NCI-H446 (cell line): Measurements from ENCODE around the gene CNOT6.
"Not testable (repeated sequence)": the region's sequence is repeated elsewhere in the genome, so short reads cannot be mapped to it uniquely, and the experiment has no call there.

Experiments used
- DNase-seq, 2 experiments: peaks; one replicate each; lab custom pipeline; 2025; lab: John Stamatoyannopoulos, UW

CNOT6 gene

GRCh38 chr5:180521101-180521500 lies 26.9 kb downstream of the CNOT6 start:
- DNase-seq, result no peak

DNA sequence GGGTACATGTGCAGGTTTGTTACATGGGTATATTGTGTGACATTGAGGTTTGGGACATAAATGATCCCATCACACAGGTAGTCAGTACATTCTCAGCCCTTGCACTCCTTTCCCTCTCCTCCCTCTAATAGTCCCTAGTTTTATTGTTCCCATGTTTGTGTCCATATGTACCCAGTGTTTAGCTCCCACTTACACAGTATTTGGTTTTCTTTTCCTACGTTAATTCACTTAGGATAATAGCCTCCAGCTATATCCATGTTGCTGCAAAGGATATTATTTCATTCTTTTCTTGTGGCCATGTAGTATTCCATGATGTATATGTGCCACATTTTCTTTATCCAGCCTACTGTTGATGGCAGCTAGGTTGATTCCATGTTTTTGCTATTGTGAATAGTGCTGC lies 27.4 kb downstream of the CNOT6 start:
- no peak for DNase-seq

GRCh38 chr5:180522330-180522729 lies 28.2 kb downstream of the CNOT6 start:
- DNase-seq, result no peak

GRCh38 chr5:180523629-180524466 lies 29.7 kb downstream of the CNOT6 start:
- no peak for DNase-seq

DNA sequence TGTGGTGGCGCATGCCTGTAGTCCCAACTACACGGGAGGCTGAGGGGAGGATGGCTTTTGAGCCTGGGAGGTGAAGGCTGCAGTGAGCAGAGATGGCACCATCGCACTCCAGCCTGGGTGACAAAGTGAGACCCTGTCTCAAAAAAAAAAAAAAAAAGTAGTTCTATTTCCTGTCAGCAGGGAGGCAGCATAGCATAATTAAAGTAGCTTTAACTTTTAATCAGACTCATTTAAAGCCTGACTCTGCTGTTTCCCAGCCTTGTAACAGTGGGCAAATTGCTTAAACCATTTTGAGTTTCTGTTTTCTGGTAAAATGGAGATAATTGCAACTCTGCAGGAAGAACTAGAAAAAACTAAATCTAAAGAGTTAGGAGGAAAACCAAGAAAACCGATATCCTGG lies 31.2 kb downstream of the CNOT6 start:
- DNase-seq, result no peak

GRCh38 chr5:180526269-180526668 lies 32.1 kb downstream of the CNOT6 start:
- DNase-seq, result no peak

DNA sequence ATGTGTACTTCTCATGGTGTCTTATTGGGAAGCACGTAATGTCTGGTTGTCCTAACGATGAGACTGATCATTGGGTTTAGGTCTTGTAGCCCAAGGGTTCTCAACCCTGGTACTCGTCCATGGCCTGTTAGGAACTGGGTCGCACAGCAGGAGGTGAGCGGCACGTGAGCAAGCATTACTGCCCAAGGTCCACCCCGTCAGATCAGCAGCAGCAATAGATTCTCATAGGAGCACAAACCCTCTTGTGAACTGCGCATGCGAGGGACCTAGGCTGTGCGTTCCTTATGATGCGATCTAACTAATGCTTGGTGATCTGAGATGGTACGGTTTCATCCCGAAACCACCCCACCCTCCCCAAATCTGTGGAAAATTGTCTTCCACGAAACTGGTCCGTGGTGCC lies 33.5 kb downstream of the CNOT6 start:
- no peak for DNase-seq

GRCh38 chr5:180531036-180531585 lies 36.9 kb downstream of the CNOT6 start:
- not testable (repeated sequence) for DNase-seq

- DNase-seq, result no peak
Observed at GRCh38 chr5:180532268-180532667, 38.1 kb downstream of the CNOT6 start.

DNA sequence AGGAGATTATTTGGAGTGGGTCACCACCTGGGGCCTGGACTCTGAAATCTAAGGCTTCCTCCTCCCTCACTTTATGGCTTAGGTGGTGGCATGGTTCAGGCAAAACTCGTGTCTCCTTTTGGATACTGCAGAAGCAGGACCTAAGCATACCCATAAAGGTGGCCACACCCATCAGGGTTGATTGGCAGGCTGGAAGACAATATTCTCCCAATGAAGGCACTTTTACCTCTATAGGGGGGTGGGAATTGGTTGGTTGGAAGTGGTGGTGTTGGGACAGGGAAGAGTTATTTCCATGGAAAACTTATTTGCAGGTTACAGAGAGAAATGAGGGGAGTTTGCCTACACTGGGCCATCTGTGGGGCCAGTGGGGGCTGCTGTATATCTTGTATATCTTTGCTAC lies 39.7 kb downstream of the CNOT6 start:
- no peak for DNase-seq

- no peak for DNase-seq
Observed at GRCh38 chr5:180535573-180535972, 41.4 kb downstream of the CNOT6 start.

GRCh38 chr5:180540050-180540694 lies 46.0 kb downstream of the CNOT6 start:
- no peak for DNase-seq

GRCh38 chr5:180541710-180542109 lies 47.5 kb downstream of the CNOT6 start:
- DNase-seq, result no peak

- no peak for DNase-seq
Observed at GRCh38 chr5:180545248-180545647, 51.1 kb downstream of the CNOT6 start.

DNA sequence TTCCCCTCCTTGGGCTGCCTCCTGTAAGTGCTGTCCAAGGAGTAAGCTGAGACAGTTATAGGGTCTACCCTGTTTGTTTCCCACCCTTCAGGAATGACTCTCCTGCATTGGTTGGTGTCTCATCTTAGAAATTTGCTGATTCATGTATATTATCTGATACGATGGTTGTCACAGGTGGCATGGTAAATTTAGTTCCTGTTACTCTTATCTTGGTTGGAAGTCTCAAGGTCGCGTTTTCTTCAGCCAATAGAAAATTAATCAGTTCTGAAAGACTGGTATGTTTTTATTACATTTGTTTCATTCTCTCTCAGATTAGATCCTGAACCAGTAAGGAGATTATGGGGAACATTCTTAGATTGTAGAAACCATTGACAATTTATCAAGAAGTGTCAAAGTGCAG lies 54.4 kb downstream of the CNOT6 start:
- no peak for DNase-seq

DNA sequence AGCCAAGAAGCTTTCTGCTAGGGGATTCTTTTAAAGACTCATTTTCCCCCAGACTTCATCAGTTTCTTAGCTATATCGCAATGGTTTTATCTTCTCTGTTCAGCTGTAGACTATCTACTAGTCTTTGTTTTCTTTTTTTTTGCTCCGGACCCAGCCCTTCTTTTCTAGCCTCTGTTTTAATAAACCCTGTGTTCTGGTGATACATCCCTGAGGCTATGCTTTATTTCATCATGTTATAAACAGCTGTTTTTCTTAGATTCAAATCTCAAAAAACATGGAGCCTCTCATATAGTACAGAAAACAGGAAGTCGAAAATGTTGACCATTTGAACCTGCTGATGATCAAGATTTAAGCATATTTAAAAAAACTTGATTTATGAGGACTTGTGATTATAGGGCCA lies 59.4 kb downstream of the CNOT6 start:
- no peak for DNase-seq

- no peak for DNase-seq
Observed at GRCh38 chr5:180555168-180555921, 61.2 kb downstream of the CNOT6 start.

- no peak for DNase-seq
Observed at GRCh38 chr5:180557217-180557809, 63.1 kb downstream of the CNOT6 start.

GRCh38 chr5:180558232-180558631 lies 64.1 kb downstream of the CNOT6 start:
- no peak for DNase-seq

DNA sequence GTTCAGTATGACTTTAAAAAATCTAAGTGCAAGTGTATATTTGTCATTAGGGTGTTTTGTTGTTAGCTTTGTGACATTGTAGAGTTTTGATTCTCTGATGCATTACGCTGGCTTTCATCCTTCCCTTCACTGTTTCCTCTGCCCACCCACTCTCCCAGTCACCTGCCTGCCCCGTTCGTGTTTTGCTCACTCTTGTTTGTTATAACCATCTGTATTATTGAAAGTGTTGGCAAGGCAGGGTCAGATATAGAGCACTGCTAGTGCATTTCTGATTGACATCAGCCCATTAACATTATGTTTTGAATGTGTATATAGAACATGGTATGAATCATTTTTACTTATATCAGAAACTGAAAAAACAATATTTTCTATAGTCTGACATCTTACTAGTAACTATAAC lies 69.8 kb downstream of the CNOT6 start:
- DNase-seq, result no peak

- DNase-seq, result no peak
Observed at GRCh38 chr5:180568914-180569313, 74.7 kb downstream of the CNOT6 start.

DNA sequence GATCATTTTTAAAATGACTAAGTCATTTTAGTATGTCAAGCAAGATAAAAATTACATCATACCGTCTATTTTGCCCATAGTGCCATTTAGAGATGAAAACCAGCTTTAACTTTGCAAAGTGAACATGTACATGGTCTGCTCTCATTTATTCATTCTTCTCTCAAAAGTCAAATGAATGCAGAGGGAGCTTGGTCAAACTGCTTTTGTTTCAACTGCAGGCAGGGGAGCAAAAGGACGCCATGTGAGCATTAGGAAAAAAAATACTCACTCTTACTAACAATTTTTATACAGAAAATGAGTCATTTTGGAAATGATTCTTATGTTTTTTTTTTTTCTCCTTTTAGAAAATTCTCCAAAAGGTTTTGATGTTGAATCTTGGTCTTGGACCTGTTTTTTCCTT lies 81.4 kb downstream of the CNOT6 start:
- DNase-seq, result no peak
